ENCODE measurements around the gene SRPRA. TPM values are rescaled to one million over a fixed set of nuclear protein-coding genes. Genes with fewer than 3 reads are reported as not detected.
A peak's percentile ranks its signal among the peaks of the same experiment; 100 is the strongest.

The SRPRA gene
- total RNA-seq, 1 donor from 2014 or later, result 54.8 TPM

- Mint-ChIP-seq H3K9me3 (ENCODE audit: unreplicated experiment) (no peaks in the 10 kb centered on the region), H3K36me3 (ENCODE audit: low read depth, unreplicated experiment) (peaks cover 3% of the 10 kb centered on the region), H3K4me1 (ENCODE audit: unreplicated experiment) (peaks cover 5% of the 10 kb centered on the region), H3K4me3 (ENCODE audit: unreplicated experiment) (no peak overlapping the region), H3K27me3 (ENCODE audit: unreplicated experiment) (no peaks in the 10 kb centered on the region), H3K27ac (ENCODE audit: unreplicated experiment) (no peak overlapping the region)
- no peak for TF ChIP-seq CTCF (IDR thresholded peaks at IDR 0.05; ENCODE audit: unreplicated experiment)
- DNase-seq (ENCODE audit: low spot score), result no peak
Observed at GRCh38 chr11:126225295-126225665, 43.4 kb downstream of the SRPRA start.

GRCh38 chr11:126224647-126225294 is 43.9 kb downstream of the SRPRA start:
- Mint-ChIP-seq H3K9me3 (ENCODE audit: unreplicated experiment) (no peaks in the 10 kb centered on the region), H3K36me3 (ENCODE audit: low read depth, unreplicated experiment) (peaks cover 3% of the 10 kb centered on the region), H3K4me1 (ENCODE audit: unreplicated experiment) (peaks cover 6% of the 10 kb centered on the region), H3K27ac (ENCODE audit: unreplicated experiment) (no peak overlapping the region), H3K27me3 (ENCODE audit: unreplicated experiment) (no peaks in the 10 kb centered on the region), H3K4me3 (ENCODE audit: unreplicated experiment) (no peak overlapping the region)
- no peak for TF ChIP-seq CTCF (IDR thresholded peaks at IDR 0.05; ENCODE audit: unreplicated experiment)
- no peak for DNase-seq (ENCODE audit: low spot score)

- peaks cover 2% of the 10 kb centered on the region for H3K27me3 Mint-ChIP-seq (ENCODE audit: unreplicated experiment)
- H3K36me3 Mint-ChIP-seq (ENCODE audit: low read depth, unreplicated experiment), result no peaks in the 10 kb centered on the region
- H3K9me3 Mint-ChIP-seq (ENCODE audit: unreplicated experiment), result no peaks in the 10 kb centered on the region
- DNase-seq (ENCODE audit: low spot score), result no peak
- H3K4me1 Mint-ChIP-seq (ENCODE audit: unreplicated experiment), result peaks cover 25% of the 10 kb centered on the region
- no peak for TF ChIP-seq CTCF (IDR thresholded peaks at IDR 0.05; ENCODE audit: unreplicated experiment)
- H3K27ac Mint-ChIP-seq (ENCODE audit: unreplicated experiment), result no peak overlapping the region
- H3K4me3 Mint-ChIP-seq (ENCODE audit: unreplicated experiment), result no peak overlapping the region
Observed at GRCh38 chr11:126219547-126219946, 49.1 kb downstream of the SRPRA start.

GRCh38 chr11:126217491-126217890 is 51.2 kb downstream of the SRPRA start:
- Mint-ChIP-seq H3K9me3 (ENCODE audit: unreplicated experiment) (no peaks in the 10 kb centered on the region), H3K27ac (ENCODE audit: unreplicated experiment) (peak overlapping the region; percentile 2), H3K4me1 (ENCODE audit: unreplicated experiment) (peaks cover 37% of the 10 kb centered on the region), H3K4me3 (ENCODE audit: unreplicated experiment) (no peak overlapping the region), H3K36me3 (ENCODE audit: low read depth, unreplicated experiment) (no peaks in the 10 kb centered on the region), H3K27me3 (ENCODE audit: unreplicated experiment) (peaks cover 4% of the 10 kb centered on the region)
- TF ChIP-seq CTCF (IDR thresholded peaks at IDR 0.05; ENCODE audit: unreplicated experiment), result no peak
- no peak for DNase-seq (ENCODE audit: low spot score)

- peaks cover 43% of the 10 kb centered on the region for H3K4me1 Mint-ChIP-seq (ENCODE audit: unreplicated experiment)
- H3K4me3 Mint-ChIP-seq (ENCODE audit: unreplicated experiment), result no peak overlapping the region
- no peak for TF ChIP-seq CTCF (IDR thresholded peaks at IDR 0.05; ENCODE audit: unreplicated experiment)
- no peaks in the 10 kb centered on the region for H3K9me3 Mint-ChIP-seq (ENCODE audit: unreplicated experiment)
- no peaks in the 10 kb centered on the region for H3K36me3 Mint-ChIP-seq (ENCODE audit: low read depth, unreplicated experiment)
- DNase-seq (ENCODE audit: low spot score), result no peak
- H3K27ac Mint-ChIP-seq (ENCODE audit: unreplicated experiment), result no peak overlapping the region
- H3K27me3 Mint-ChIP-seq (ENCODE audit: unreplicated experiment), result peaks cover 10% of the 10 kb centered on the region
Observed at GRCh38 chr11:126216526-126217305, 52.0 kb downstream of the SRPRA start.
